ENCODE measurements around the gene RAB9A. TPM values are rescaled to one million over a fixed set of nuclear protein-coding genes. Genes with fewer than 3 reads are reported as not detected.
A peak's percentile ranks its signal among the peaks of the same experiment; 100 is the strongest.

RAB9A gene
- total RNA-seq, 1 experiment from 2014 or later, result 41.4 TPM

DNA sequence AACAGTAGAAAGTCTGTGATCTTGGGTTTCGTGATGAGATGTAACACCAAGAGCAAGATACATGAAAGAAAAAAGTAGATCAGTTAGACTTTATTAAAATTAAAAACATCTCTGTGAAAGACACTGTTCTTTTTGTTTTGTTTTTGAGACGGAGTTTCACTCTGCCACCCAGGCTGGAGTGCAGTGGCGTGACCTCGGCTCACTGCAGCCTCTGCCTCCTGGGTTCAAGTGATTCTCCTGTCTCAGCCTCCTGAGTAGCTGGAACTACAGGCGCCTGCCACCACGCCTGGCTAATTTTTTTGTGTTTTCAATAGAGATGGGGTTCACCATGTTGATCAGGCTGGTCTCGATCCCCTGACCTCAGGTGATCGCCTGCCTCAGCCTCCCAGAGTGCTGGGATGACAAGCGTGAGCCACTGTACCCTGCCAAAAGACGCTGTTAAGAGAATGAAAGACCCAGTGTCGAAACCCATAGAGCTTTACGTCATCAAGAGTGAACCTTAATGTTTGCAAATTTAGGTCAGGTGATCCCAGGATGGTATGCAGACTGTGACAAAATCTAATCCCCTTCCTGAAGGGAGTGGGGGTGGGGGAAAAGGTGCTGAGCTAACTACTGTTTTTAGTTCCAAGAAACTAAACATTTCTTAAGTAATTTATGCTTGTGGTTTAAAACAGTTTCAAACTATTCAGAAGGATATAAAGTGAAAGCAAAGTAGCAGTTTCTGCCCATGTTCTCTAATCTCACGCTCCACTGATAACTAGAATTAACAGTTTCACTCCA, 53.7 kb downstream of the RAB9A start:
- CTCF ChIA-PET, result no interaction called here
- peak overlapping the region; percentile 59 for H3K4me3 Mint-ChIP-seq (ENCODE audit: low read depth, unreplicated experiment)
- DNase-seq, result peak; percentile 38
- TF ChIP-seq, protein P1, sequence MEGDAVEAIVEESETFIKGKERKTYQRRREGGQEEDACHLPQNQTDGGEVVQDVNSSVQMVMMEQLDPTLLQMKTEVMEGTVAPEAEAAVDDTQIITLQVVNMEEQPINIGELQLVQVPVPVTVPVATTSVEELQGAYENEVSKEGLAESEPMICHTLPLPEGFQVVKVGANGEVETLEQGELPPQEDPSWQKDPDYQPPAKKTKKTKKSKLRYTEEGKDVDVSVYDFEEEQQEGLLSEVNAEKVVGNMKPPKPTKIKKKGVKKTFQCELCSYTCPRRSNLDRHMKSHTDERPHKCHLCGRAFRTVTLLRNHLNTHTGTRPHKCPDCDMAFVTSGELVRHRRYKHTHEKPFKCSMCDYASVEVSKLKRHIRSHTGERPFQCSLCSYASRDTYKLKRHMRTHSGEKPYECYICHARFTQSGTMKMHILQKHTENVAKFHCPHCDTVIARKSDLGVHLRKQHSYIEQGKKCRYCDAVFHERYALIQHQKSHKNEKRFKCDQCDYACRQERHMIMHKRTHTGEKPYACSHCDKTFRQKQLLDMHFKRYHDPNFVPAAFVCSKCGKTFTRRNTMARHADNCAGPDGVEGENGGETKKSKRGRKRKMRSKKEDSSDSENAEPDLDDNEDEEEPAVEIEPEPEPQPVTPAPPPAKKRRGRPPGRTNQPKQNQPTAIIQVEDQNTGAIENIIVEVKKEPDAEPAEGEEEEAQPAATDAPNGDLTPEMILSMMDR (IDR thresholded peaks at IDR 0.05; ENCODE audit: unreplicated experiment), result no peak
- peaks cover 44% of the 10 kb centered on the region for H3K36me3 Mint-ChIP-seq (ENCODE audit: insufficient read depth, unreplicated experiment)
- intact Hi-C loops (cut with micrococcal nuclease; ENCODE audit: unreplicated experiment), result no loop called here
- peaks cover 26% of the 10 kb centered on the region for H3K4me1 Mint-ChIP-seq (ENCODE audit: low read depth, unreplicated experiment)
- H3K9me3 Mint-ChIP-seq (ENCODE audit: low read depth, unreplicated experiment), result no peaks in the 10 kb centered on the region
- BruUV-seq (replicated peaks), result no TSS peak
- no peaks in the 10 kb centered on the region for H3K27me3 Mint-ChIP-seq (ENCODE audit: unreplicated experiment)
- peak overlapping the region; percentile 89 for H3K27ac Mint-ChIP-seq (ENCODE audit: unreplicated experiment)

DNA sequence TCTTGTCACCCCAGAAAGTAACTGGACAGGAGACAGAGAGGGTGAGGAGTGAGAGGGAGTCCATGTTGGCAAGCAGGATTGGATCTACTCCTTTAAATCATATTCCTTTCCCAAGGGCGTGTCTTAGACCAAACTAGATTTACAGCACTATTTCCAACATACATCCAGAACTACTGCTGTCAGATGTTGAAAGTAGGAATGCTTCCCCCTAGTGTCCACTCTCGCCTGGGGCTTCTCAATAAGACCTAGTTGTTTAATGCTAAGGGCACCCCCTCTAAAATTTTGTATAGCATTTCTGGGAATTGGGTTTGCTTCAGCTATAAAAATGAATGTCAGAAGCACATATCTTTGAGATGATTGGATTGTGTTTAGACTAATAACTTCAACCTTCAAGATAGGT, 58.9 kb downstream of the RAB9A start:
- Mint-ChIP-seq H3K27me3 (ENCODE audit: unreplicated experiment) (no peaks in the 10 kb centered on the region), H3K4me3 (ENCODE audit: low read depth, unreplicated experiment) (no peak overlapping the region), H3K36me3 (ENCODE audit: insufficient read depth, unreplicated experiment) (peaks cover 43% of the 10 kb centered on the region), H3K27ac (ENCODE audit: unreplicated experiment) (peak overlapping the region; percentile 48), H3K4me1 (ENCODE audit: low read depth, unreplicated experiment) (peaks cover 14% of the 10 kb centered on the region), H3K9me3 (ENCODE audit: low read depth, unreplicated experiment) (no peaks in the 10 kb centered on the region)
- CTCF ChIA-PET, result no interaction called here
- TF ChIP-seq, protein P1 (IDR thresholded peaks at IDR 0.05; ENCODE audit: unreplicated experiment), result peak; percentile 32
- peak; percentile 43 for DNase-seq
- no TSS peak for BruUV-seq (replicated peaks)
- intact Hi-C loops (cut with micrococcal nuclease; ENCODE audit: unreplicated experiment), result loop anchor here (1.0 kb wide), 1 partner anchor 90 kb away; no protein-coding TSS in a partner anchor

DNA sequence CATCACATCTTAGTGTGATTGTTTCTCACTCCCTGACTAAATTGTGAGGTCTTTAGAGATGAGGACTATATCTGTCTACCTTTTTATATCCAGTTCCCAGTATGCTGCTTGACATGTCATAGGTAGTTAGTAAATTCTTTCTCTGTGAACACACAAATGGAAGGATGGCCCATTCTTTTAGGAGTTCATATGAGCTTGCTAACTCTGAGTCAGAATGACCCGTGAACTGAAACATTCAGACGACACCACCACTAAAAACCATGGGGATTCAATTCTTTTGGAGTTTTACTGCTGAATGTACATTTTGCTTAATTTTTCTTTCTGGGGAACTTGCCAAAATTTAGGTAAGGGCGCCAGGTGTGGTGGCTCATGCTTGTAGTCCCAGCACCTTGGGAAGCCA, 59.6 kb downstream of the RAB9A start:
- no TSS peak for BruUV-seq (replicated peaks)
- no peaks in the 10 kb centered on the region for H3K9me3 Mint-ChIP-seq (ENCODE audit: low read depth, unreplicated experiment)

DNA sequence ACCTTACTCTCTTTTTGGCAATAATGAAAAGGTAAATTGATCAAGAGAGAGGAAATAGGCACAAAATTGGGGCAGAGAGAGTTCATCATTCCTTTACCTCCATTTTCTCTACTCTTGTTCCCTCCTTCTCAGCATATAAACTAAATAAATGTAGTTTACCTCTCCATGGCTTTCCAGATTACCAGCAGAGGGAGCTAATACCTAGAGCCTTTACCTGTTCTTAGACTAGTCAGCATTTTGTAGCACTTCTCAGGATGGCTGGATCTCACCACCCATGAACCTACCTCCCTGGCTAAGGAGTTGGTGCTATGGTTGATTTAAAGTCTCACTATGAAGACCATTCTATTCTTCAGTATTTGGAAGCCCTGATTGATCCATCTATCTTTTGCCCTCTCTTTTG, 61.3 kb downstream of the RAB9A start:
- Mint-ChIP-seq H3K36me3 (ENCODE audit: insufficient read depth, unreplicated experiment) (peaks cover 47% of the 10 kb centered on the region), H3K4me3 (ENCODE audit: low read depth, unreplicated experiment) (no peak overlapping the region), H3K9me3 (ENCODE audit: low read depth, unreplicated experiment) (no peaks in the 10 kb centered on the region), H3K27me3 (ENCODE audit: unreplicated experiment) (no peaks in the 10 kb centered on the region), H3K27ac (ENCODE audit: unreplicated experiment) (no peak overlapping the region), H3K4me1 (ENCODE audit: low read depth, unreplicated experiment) (peaks cover 14% of the 10 kb centered on the region)
- CTCF ChIA-PET, result interaction anchor here (0.6 to 1.3 kb wide), 4 partner anchors 14 to 849 kb away, joined by 4 to 8 read pairs (median 5); partner anchors contain the start of genes OFD1 and TRAPPC2
- BruUV-seq (replicated peaks), result no TSS peak
- peak; percentile 19 for DNase-seq
- TF ChIP-seq, protein P1 (IDR thresholded peaks at IDR 0.05; ENCODE audit: unreplicated experiment), result no peak
- intact Hi-C loops (cut with micrococcal nuclease; ENCODE audit: unreplicated experiment), result loop anchor here (1.0 to 10.0 kb wide), 2 partner anchors 185 to 282 kb away; no protein-coding TSS in a partner anchor

More for the DNA sequence above, 59.6 kb downstream of the RAB9A start:
- Mint-ChIP-seq H3K4me1 (ENCODE audit: low read depth, unreplicated experiment) (peaks cover 14% of the 10 kb centered on the region), H3K4me3 (ENCODE audit: low read depth, unreplicated experiment) (no peak overlapping the region), H3K27me3 (ENCODE audit: unreplicated experiment) (no peaks in the 10 kb centered on the region), H3K27ac (ENCODE audit: unreplicated experiment) (no peak overlapping the region), H3K36me3 (ENCODE audit: insufficient read depth, unreplicated experiment) (peaks cover 48% of the 10 kb centered on the region)
- no peak for DNase-seq
- TF ChIP-seq, protein P1 (IDR thresholded peaks at IDR 0.05; ENCODE audit: unreplicated experiment), result no peak
- CTCF ChIA-PET, result no interaction called here
- intact Hi-C loops (cut with micrococcal nuclease; ENCODE audit: unreplicated experiment), result loop anchor here (1.0 kb wide), 1 partner anchor 90 kb away; no protein-coding TSS in a partner anchor

Data from Calu3 (cell line).